K562 (cell line): Measurements from ENCODE around the gene STUM. TPM values are rescaled to one million over a fixed set of nuclear protein-coding genes. Genes with fewer than 3 reads are reported as not detected.

Experiments used
- ATAC-seq: fragments of 200-7000 bp; cut with Tn5 transposase; 3 replicates; pipeline ENCODE4 v1.9.1; 2020; ENCODE audit warnings: moderate library complexity
- BruUV-seq: library from RNA; stranded (reverse); fragments of 400-500 nt; replicated peaks from 2 replicates; lab custom pipeline; 2021; lab: Mats Ljungman, UMichigan
- CTCF ChIA-PET: fragments of 300-600 bp; formaldehyde crosslinking; extraction: SDS; loops from one replicate; lab custom pipeline; 2021; ENCODE audit warnings: low intra/inter-chr PET ratio; lab: Yijun Ruan, JAX
- POLR2A ChIA-PET: fragments of 300-600, 350-650 bp; sonication (Branson Sonifier 250); formaldehyde crosslinking; extraction: SDS; loops from one replicate; lab custom pipeline; 2021; ENCODE audit warnings: antibody characterized with exemption, inconsistent platforms; lab: Yijun Ruan, JAX
- DNase-seq, 4 experiments: peaks; one replicate each; pipeline versions ENCODE4 v3.0.0 to v3.0.0-alpha.2; 2011 to 2018; ENCODE audit warnings: low spot score in 3 of 4, mixed read lengths in 3 of 4; ENCODE audit errors: extremely low read depth in 1 of 4
- FAIRE-seq: peaks from 2 replicates; lab custom pipeline; 2011; peaks lifted over from hg19 to GRCh38; lab: Jason Lieb, UNC
- H2AFZ ChIP-seq: 2 replicates; pipeline ENCODE4 v1.6.0; 2011; ENCODE audit warnings: low read depth, low read length, control low read depth, inconsistent platforms
- H3K27ac ChIP-seq: fragments of 200-600 bp; 3 replicates; pipeline ENCODE4 v1.8.0; 2011; ENCODE audit warnings: low read depth, mild to moderate bottlenecking, control low read depth, inconsistent platforms, low read length, moderate library complexity, mixed read lengths; ENCODE audit errors: extremely low read depth
- H3K27me3 ChIP-seq, 2 experiments: fragments of 300-600 bp in 1 of 2; 2 replicates in 1 of 2; 3 replicates in 1 of 2; pipeline versions ENCODE4 v1.6.0 to v1.8.0; 2011; ENCODE audit warnings: inconsistent platforms in 2 of 2, low read length in 2 of 2, mild to moderate bottlenecking in 1 of 2, mixed read lengths in 1 of 2, moderate library complexity in 1 of 2; ENCODE audit not compliant: control insufficient read depth in 2 of 2, insufficient read depth in 2 of 2
- H3K36me3 ChIP-seq: fragments of 300-600 bp; 3 replicates; pipeline ENCODE4 v1.8.0; 2011; ENCODE audit warnings: mild to moderate bottlenecking, low read length, inconsistent platforms; ENCODE audit not compliant: control insufficient read depth, insufficient read depth
- H3K4me1 ChIP-seq, 2 experiments: fragments of 200-600 bp in 1 of 2; replicated peaks in 1 of 2; 2 replicates in 1 of 2; 3 replicates in 1 of 2; pipeline versions ENCODE4 v1.5.1 to v1.8.0; 2011; ENCODE audit warnings: inconsistent platforms in 2 of 2, low read length in 2 of 2, mild to moderate bottlenecking in 1 of 2, mixed read lengths in 1 of 2, moderate library complexity in 1 of 2; ENCODE audit not compliant: control insufficient read depth in 2 of 2, insufficient read depth in 2 of 2
- H3K4me2 ChIP-seq: 2 replicates; pipeline ENCODE4 v1.6.1; 2011; ENCODE audit warnings: low read length, control low read depth, inconsistent platforms, mixed read lengths; ENCODE audit not compliant: insufficient read depth
- H3K4me3 ChIP-seq: fragments of 200-600 bp; sonication (generic), shearing (Covaris generic); 2 replicates; pipeline ENCODE4 v1.5.1; 2016; ENCODE audit warnings: control low read depth, inconsistent platforms
- H3K79me2 ChIP-seq: fragments of 200-600 bp; 3 replicates; pipeline ENCODE4 v1.8.0; 2011; ENCODE audit warnings: low read length, inconsistent platforms; ENCODE audit not compliant: control insufficient read depth, insufficient read depth
- H3K9ac ChIP-seq, 2 experiments: 2 replicates each; pipeline versions ENCODE4 v1.6.0 to v1.6.1; 2011; ENCODE audit warnings: low read depth in 2 of 2, low read length in 2 of 2, control low read depth in 1 of 2, inconsistent platforms in 1 of 2, mild to moderate bottlenecking in 1 of 2, mixed read lengths in 1 of 2; ENCODE audit not compliant: insufficient read depth in 1 of 2
- H3K9me1 ChIP-seq: one replicate; pipeline ENCODE4 v1.6.0; 2011; ENCODE audit warnings: inconsistent platforms, mild to moderate bottlenecking, low read length, moderate library complexity; ENCODE audit not compliant: control insufficient read depth, insufficient read depth
- H3K9me3 ChIP-seq: replicated peaks from 2 replicates; pipeline ENCODE4 v1.5.1; 2011; ENCODE audit warnings: low read depth, low read length, inconsistent platforms; ENCODE audit not compliant: control insufficient read depth, insufficient read depth
- H4K20me1 ChIP-seq: replicated peaks from 2 replicates; pipeline ENCODE4 v1.6.1; 2011; ENCODE audit warnings: low read length, inconsistent platforms, mixed read lengths; ENCODE audit not compliant: control insufficient read depth, insufficient read depth
- CBFA2T2 ChIP-seq: fragments of 450-650 bp; conservative IDR thresholded peaks from 2 replicates; pipeline ENCODE4 v1.6.1; 2017; ENCODE audit warnings: mild to moderate bottlenecking
- DNMT1 ChIP-seq: fragments of 450-650 bp; IDR thresholded peaks from 2 replicates; pipeline ENCODE4 v1.6.1; 2016; ENCODE audit warnings: antibody characterized with exemption, mild to moderate bottlenecking
- E2F3 ChIP-seq: fragments of 250-450 bp; sonication (Bioruptor Pico); IDR thresholded peaks from 2 replicates; pipeline ENCODE4 v1.4.0; 2020; ENCODE audit warnings: mild to moderate bottlenecking
- EGR1 ChIP-seq: fragments of 450-650 bp; conservative IDR thresholded peaks from 2 replicates; pipeline ENCODE4 v1.6.1; 2017; ENCODE audit warnings: mild to moderate bottlenecking
- FIP1L1 ChIP-seq: fragments of 200-400 bp; formaldehyde crosslinking; IDR thresholded peaks from 2 replicates; pipeline ENCODE4 v1.6.1; 2018; ENCODE audit warnings: mild to moderate bottlenecking, low read depth, low read length; ENCODE audit not compliant: poor library complexity, severe bottlenecking
- GTF2F1 ChIP-seq: IDR thresholded peaks from 2 replicates; pipeline ENCODE4 v1.6.1; 2011; ENCODE audit warnings: low read depth, low read length, improper control_type of control experiment
- PTRF ChIP-seq: fragments of 450-650 bp; IDR thresholded peaks from 2 replicates; pipeline ENCODE4 v1.6.1; 2016; ENCODE audit warnings: mild to moderate bottlenecking, missing genetic modification characterization, missing compliant biosample characterization
- SRSF7 ChIP-seq: fragments of 200-400 bp; formaldehyde crosslinking; optimal IDR thresholded peaks from 2 replicates; pipeline ENCODE3; 2017; ENCODE audit warnings: mild to moderate bottlenecking, low read depth, low read length
- TAF9B ChIP-seq: fragments of 450-650 bp; IDR thresholded peaks from 2 replicates; pipeline ENCODE4 v1.6.1; 2018; ENCODE audit warnings: mild to moderate bottlenecking; ENCODE audit not compliant: partially characterized antibody
- TFE3 ChIP-seq: fragments of 450-650 bp; formaldehyde crosslinking; IDR thresholded peaks from 2 replicates; pipeline ENCODE4 v1.4.0; 2020; ENCODE audit warnings: mild to moderate bottlenecking, mixed read lengths
- TOE1 ChIP-seq, 2 experiments: fragments of 450-650 bp in 1 of 2; sonication (generic) in 1 of 2; formaldehyde crosslinking in 1 of 2; IDR thresholded peaks; 2 replicates each; pipeline versions ENCODE4 v1.7.1 to v1.8.0; 2016 to 2022; ENCODE audit warnings: borderline replicate concordance in 2 of 2, mild to moderate bottlenecking in 2 of 2, antibody characterized with exemption in 1 of 2, inconsistent platforms in 1 of 2, low read depth in 1 of 2, missing genetic modification reagents in 1 of 2, moderate library complexity in 1 of 2
- ZNF24 ChIP-seq: fragments of 450-650 bp; IDR thresholded peaks from 2 replicates; pipeline ENCODE4 v1.6.1; 2016
- ZNF408 ChIP-seq: fragments of 250-450 bp; sonication (Bioruptor Pico); IDR thresholded peaks from 2 replicates; pipeline ENCODE4 v1.4.0; 2020; ENCODE audit warnings: low read depth, mild to moderate bottlenecking, moderate library complexity
- WGBS: fragments of 100-300 bp; shearing (Covaris generic); methylation state at CpG from one replicate; pipeline ENCODE4 v1.1.6; 2016; ENCODE audit warnings: low coverage, mixed read lengths; ENCODE audit not compliant: insufficient coverage; ENCODE audit errors: missing lambda C conversion rate; 5-methylcytosine and 5-hydroxymethylcytosine counted together
- in situ Hi-C: fragments of 300-500 bp; cut with MboI; formaldehyde crosslinking; loops from 4 replicates; pipeline ENCODE4 v1.15.0; 2018; ENCODE audit warnings: inconsistent platforms, mixed read lengths
- intact Hi-C: fragments of 100-400 bp; cut with micrococcal nuclease; formaldehyde crosslinking; loops from 2 replicates; pipeline ENCODE4 v1.14.2; 2022
- polyA plus RNA-seq, 8 experiments: library from polyadenylated mRNA; depleted of rRNA in 4 of 8; stranded (reverse) in 5 of 8; unstranded in 3 of 8; fragments of >200 nt; fragmentation: Nextera tagmentation in 2 of 8; fragmentation: Illumina TruSeq in 1 of 8; extraction: Ambion mirVana in 2 of 8; extraction: Trizol in 1 of 8; gene quantifications; 2 replicates each; pipeline versions ENCODE4 v1.2.1 to v1.2.3, GENCODE V29; 2011 to 2014; ENCODE audit warnings: inconsistent platforms in 1 of 8, missing spikeins in 1 of 8
- total RNA-seq, 7 experiments: library from RNA; depleted of rRNA in 6 of 7; stranded (reverse); fragments of >200 nt in 6 of 7; fragmentation: Illumina TruSeq in 2 of 7; extraction: Trizol in 2 of 7; gene quantifications; 2 replicates each; pipeline versions ENCODE4 v1.2.1 to v1.2.3, GENCODE V29; 2011 to 2021; ENCODE audit warnings: low replicate concordance in 1 of 7
- TF ChIP-seq, protein P1 (sequence below): fragments of 250-450 bp; sonication (Bioruptor Pico); IDR thresholded peaks from 2 replicates; pipeline ENCODE4 v1.9.0; 2021; ENCODE audit warnings: mild to moderate bottlenecking, inconsistent platforms

The STUM gene
- total and polyA plus RNA-seq, 9 of the 15 experiments (the other 6 are each of a cell fraction or from before 2014, with no cell fraction given), result not detected

GRCh38 chr1:226574591-226575435 lies 26.2 kb downstream of the STUM start (continued):
- TF ChIP-seq PTRF (tag), result no peak
- TF ChIP-seq, protein P1, sequence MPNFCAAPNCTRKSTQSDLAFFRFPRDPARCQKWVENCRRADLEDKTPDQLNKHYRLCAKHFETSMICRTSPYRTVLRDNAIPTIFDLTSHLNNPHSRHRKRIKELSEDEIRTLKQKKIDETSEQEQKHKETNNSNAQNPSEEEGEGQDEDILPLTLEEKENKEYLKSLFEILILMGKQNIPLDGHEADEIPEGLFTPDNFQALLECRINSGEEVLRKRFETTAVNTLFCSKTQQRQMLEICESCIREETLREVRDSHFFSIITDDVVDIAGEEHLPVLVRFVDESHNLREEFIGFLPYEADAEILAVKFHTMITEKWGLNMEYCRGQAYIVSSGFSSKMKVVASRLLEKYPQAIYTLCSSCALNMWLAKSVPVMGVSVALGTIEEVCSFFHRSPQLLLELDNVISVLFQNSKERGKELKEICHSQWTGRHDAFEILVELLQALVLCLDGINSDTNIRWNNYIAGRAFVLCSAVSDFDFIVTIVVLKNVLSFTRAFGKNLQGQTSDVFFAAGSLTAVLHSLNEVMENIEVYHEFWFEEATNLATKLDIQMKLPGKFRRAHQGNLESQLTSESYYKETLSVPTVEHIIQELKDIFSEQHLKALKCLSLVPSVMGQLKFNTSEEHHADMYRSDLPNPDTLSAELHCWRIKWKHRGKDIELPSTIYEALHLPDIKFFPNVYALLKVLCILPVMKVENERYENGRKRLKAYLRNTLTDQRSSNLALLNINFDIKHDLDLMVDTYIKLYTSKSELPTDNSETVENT (CRISPR knock-in tag), result no peak
- no peak for TF ChIP-seq EGR1
- no peak for TF ChIP-seq FIP1L1
- TF ChIP-seq TAF9B, result no peak

GRCh38 chr1:226575436-226575720 lies 26.8 kb downstream of the STUM start:
- Histone ChIP-seq H3K79me2 (no peaks in the 10 kb centered on the region), H3K9ac (peak overlapping the region in 1 of 2 experiments; percentile 30; a peak in 1 of 4 replicates), H3K27ac (no peak overlapping the region), H3K27me3 (peaks cover 23 to 61% of the 10 kb centered on the region in 2 experiments; a peak in 4 of 5 replicates), H3K9me1 (no peaks in the 10 kb centered on the region), H3K36me3 (no peaks in the 10 kb centered on the region), H3K4me1 (peaks cover 3 to 7% of the 10 kb centered on the region in 2 experiments; a peak in 4 of 5 replicates), H2AFZ (no peak overlapping the region), H3K4me3 (no peak overlapping the region), H4K20me1 (no peaks in the 10 kb centered on the region), H3K4me2 (no peak overlapping the region), H3K9me3 (no peaks in the 10 kb centered on the region)
- CTCF ChIA-PET, result no interaction called here
- ATAC-seq, result no peak; the same call in 2 of the 3 replicates
- in situ Hi-C loops, result no loop called here
- BruUV-seq, result no TSS peak
- FAIRE-seq, result no peak
- DNase-seq, result no peak
- POLR2A ChIA-PET, result no interaction called here
- intact Hi-C loops, result no loop called here
- 13% methylated on average over 4 of the region's 4 CpGs for WGBS
- TF ChIP-seq PTRF (tag) (no peak), CBFA2T2 (no peak), ZNF408 (no peak), SRSF7 (no peak), GTF2F1 (no peak), ZNF24 (no peak), E2F3 (no peak), DNMT1 (no peak), TOE1 (IDR thresholded peaks at IDR 0.05; ENCODE audit: borderline replicate concordance) (no peak), TOE1 (CRISPR knock-in tag; IDR thresholded peaks at IDR 0.05; ENCODE audit: borderline replicate concordance, low read depth) (no peak), TFE3 (no peak)
